Neural crest cell (in vitro differentiated cells): ENCODE data around the gene CHCHD6. TPM values are rescaled to one million over a fixed set of nuclear protein-coding genes. Genes with fewer than 3 reads are reported as not detected.

Experiments used
- DNase-seq: peaks from one replicate; pipeline ENCODE4 v3.0.0; 2021; ENCODE audit warnings: low read depth, mixed read lengths, low spot score
- H3K27ac Mint-ChIP-seq: one replicate; pipeline ENCODE4 v1.8.0; 2021; ENCODE audit warnings: mild to moderate bottlenecking, mixed read lengths; ENCODE audit not compliant: unreplicated experiment
- H3K27me3 Mint-ChIP-seq: 2 replicates; pipeline ENCODE4 v1.8.0; 2021; ENCODE audit warnings: low read depth, mild to moderate bottlenecking, mixed read lengths
- H3K36me3 Mint-ChIP-seq: 2 replicates; pipeline ENCODE4 v1.8.0; 2021; ENCODE audit warnings: low read depth, mild to moderate bottlenecking, mixed read lengths
- H3K4me1 Mint-ChIP-seq: 2 replicates; pipeline ENCODE4 v1.8.0; 2021; ENCODE audit warnings: mixed read lengths
- H3K4me3 Mint-ChIP-seq: one replicate; pipeline ENCODE4 v1.8.0; 2021; ENCODE audit warnings: mild to moderate bottlenecking, mixed read lengths
- H3K9me3 Mint-ChIP-seq: 2 replicates; pipeline ENCODE4 v1.8.0; 2021; ENCODE audit warnings: mixed read lengths
- total RNA-seq: library from RNA; stranded (reverse); gene quantifications from 2 replicates; pipeline ENCODE4 v1.2.1, GENCODE V29; 2021
- TF ChIP-seq, protein P1 (sequence below): fragments of 200-600 bp; sonication (generic); conservative IDR thresholded peaks from 2 replicates; pipeline ENCODE4 v1.5.0; 2021; ENCODE audit warnings: antibody characterized with exemption, mild to moderate bottlenecking

Gene CHCHD6
- total RNA-seq, 1 donor from 2014 or later = 32.9 TPM

GRCh38 chr3:126676919-126677705, 26.9 kb upstream of the CHCHD6 start:
- Mint-ChIP-seq H3K36me3 (no peaks in the 10 kb centered on the region), H3K4me1 (peaks cover 9% of the 10 kb centered on the region), H3K4me3 (no peak overlapping the region), H3K9me3 (peaks cover 4% of the 10 kb centered on the region), H3K27me3 (peaks cover 45% of the 10 kb centered on the region), H3K27ac (no peak overlapping the region)
- TF ChIP-seq, protein P1, sequence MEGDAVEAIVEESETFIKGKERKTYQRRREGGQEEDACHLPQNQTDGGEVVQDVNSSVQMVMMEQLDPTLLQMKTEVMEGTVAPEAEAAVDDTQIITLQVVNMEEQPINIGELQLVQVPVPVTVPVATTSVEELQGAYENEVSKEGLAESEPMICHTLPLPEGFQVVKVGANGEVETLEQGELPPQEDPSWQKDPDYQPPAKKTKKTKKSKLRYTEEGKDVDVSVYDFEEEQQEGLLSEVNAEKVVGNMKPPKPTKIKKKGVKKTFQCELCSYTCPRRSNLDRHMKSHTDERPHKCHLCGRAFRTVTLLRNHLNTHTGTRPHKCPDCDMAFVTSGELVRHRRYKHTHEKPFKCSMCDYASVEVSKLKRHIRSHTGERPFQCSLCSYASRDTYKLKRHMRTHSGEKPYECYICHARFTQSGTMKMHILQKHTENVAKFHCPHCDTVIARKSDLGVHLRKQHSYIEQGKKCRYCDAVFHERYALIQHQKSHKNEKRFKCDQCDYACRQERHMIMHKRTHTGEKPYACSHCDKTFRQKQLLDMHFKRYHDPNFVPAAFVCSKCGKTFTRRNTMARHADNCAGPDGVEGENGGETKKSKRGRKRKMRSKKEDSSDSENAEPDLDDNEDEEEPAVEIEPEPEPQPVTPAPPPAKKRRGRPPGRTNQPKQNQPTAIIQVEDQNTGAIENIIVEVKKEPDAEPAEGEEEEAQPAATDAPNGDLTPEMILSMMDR = no peak
- DNase-seq = no peak

- Mint-ChIP-seq H3K4me3 (no peak overlapping the region), H3K27me3 (peaks cover 45% of the 10 kb centered on the region), H3K36me3 (no peaks in the 10 kb centered on the region), H3K9me3 (peaks cover 4% of the 10 kb centered on the region), H3K27ac (no peak overlapping the region), H3K4me1 (peaks cover 12% of the 10 kb centered on the region)
- DNase-seq = no peak
- TF ChIP-seq, protein P1 = no peak
Measured at GRCh38 chr3:126677862-126678503, 26.1 kb upstream of the CHCHD6 start.

- H3K9me3 Mint-ChIP-seq = peaks cover 4% of the 10 kb centered on the region
- H3K4me3 Mint-ChIP-seq = no peak overlapping the region
- peaks cover 17% of the 10 kb centered on the region for H3K4me1 Mint-ChIP-seq
- TF ChIP-seq, protein P1 = no peak
- H3K27ac Mint-ChIP-seq = no peak overlapping the region
- peaks cover 45% of the 10 kb centered on the region for H3K27me3 Mint-ChIP-seq
- no peaks in the 10 kb centered on the region for H3K36me3 Mint-ChIP-seq
- DNase-seq = no peak
Measured at GRCh38 chr3:126678693-126679317, 25.2 kb upstream of the CHCHD6 start.

GRCh38 chr3:126679318-126679751, 24.7 kb upstream of the CHCHD6 start:
- peak; percentile 94 for DNase-seq
- H3K36me3 Mint-ChIP-seq = no peaks in the 10 kb centered on the region
- peaks cover 20% of the 10 kb centered on the region for H3K4me1 Mint-ChIP-seq
- peaks cover 45% of the 10 kb centered on the region for H3K27me3 Mint-ChIP-seq
- TF ChIP-seq, protein P1 = peak; percentile 96
- H3K27ac Mint-ChIP-seq = no peak overlapping the region
- H3K9me3 Mint-ChIP-seq = peaks cover 4% of the 10 kb centered on the region
- no peak overlapping the region for H3K4me3 Mint-ChIP-seq

GRCh38 chr3:126679831-126680666, 24.0 kb upstream of the CHCHD6 start:
- H3K27me3 Mint-ChIP-seq = peaks cover 45% of the 10 kb centered on the region
- H3K4me3 Mint-ChIP-seq = no peak overlapping the region
- H3K27ac Mint-ChIP-seq = no peak overlapping the region
- H3K9me3 Mint-ChIP-seq = no peaks in the 10 kb centered on the region
- TF ChIP-seq, protein P1 = no peak
- peaks cover 24% of the 10 kb centered on the region for H3K4me1 Mint-ChIP-seq
- DNase-seq = no peak
- H3K36me3 Mint-ChIP-seq = no peaks in the 10 kb centered on the region
